Umbilical cord (tissue), 2 donors: ENCODE data around the gene ZBTB21. TPM values are rescaled to one million over a fixed set of nuclear protein-coding genes. Genes with fewer than 3 reads are reported as not detected.
A peak's percentile ranks its signal among the peaks of the same experiment; 100 is the strongest.

Experiments used
- DNase-seq: peaks from one replicate; pipeline ENCODE4 v3.0.0-alpha.2; 2015; ENCODE audit warnings: low spot score
- total RNA-seq: library from RNA; depleted of rRNA; stranded (reverse); fragments of >200 nt; gene quantifications from one replicate; pipeline ENCODE4 v1.2.3, GENCODE V29; 2014; ENCODE audit warnings: low replicate concordance; ENCODE audit not compliant: insufficient read depth

Gene ZBTB21
- total RNA-seq, 1 donor from 2014 or later, result 12.5 TPM

- DNase-seq, result peak; percentile 95
Observed at GRCh38 chr21:42039911-42040351, 29.8 kb upstream of the ZBTB21 start.

GRCh38 chr21:42039470-42039901 is 29.3 kb upstream of the ZBTB21 start:
- DNase-seq, result peak; percentile 36

- DNase-seq, result no peak
Observed at GRCh38 chr21:42038826-42039425, 28.8 kb upstream of the ZBTB21 start.

GRCh38 chr21:42038393-42038792 is 28.2 kb upstream of the ZBTB21 start:
- no peak for DNase-seq

- no peak for DNase-seq
Observed at GRCh38 chr21:42037943-42038342, 27.8 kb upstream of the ZBTB21 start.

- no peak for DNase-seq
Observed at GRCh38 chr21:42037516-42037915, 27.4 kb upstream of the ZBTB21 start.

- DNase-seq, result no peak
Observed at GRCh38 chr21:42036313-42036712, 26.2 kb upstream of the ZBTB21 start.

GRCh38 chr21:42032968-42033367 is 22.8 kb upstream of the ZBTB21 start:
- no peak for DNase-seq

GRCh38 chr21:42032266-42032665 is 22.1 kb upstream of the ZBTB21 start:
- no peak for DNase-seq

- no peak for DNase-seq
Observed at GRCh38 chr21:42031816-42032215, 21.7 kb upstream of the ZBTB21 start.

- DNase-seq, result no peak
Observed at GRCh38 chr21:42031241-42031640, 21.1 kb upstream of the ZBTB21 start.

- DNase-seq, result no peak
Observed at GRCh38 chr21:42030311-42030710, 20.2 kb upstream of the ZBTB21 start.

- DNase-seq, result peak; percentile 64
Observed at GRCh38 chr21:42028766-42029425, 18.7 kb upstream of the ZBTB21 start.

- peak; percentile 42 for DNase-seq
Observed at GRCh38 chr21:42027822-42028765, 17.9 kb upstream of the ZBTB21 start.

GRCh38 chr21:42027085-42027821 is 17.1 kb upstream of the ZBTB21 start:
- no peak for DNase-seq

GRCh38 chr21:42026082-42026435 is 15.9 kb upstream of the ZBTB21 start:
- DNase-seq, result peak; percentile 52

GRCh38 chr21:42025376-42026081 is 15.4 kb upstream of the ZBTB21 start:
- peak; percentile 67 for DNase-seq

- no peak for DNase-seq
Observed at GRCh38 chr21:42022906-42023305, 12.7 kb upstream of the ZBTB21 start.

GRCh38 chr21:42022091-42022430 is 11.9 kb upstream of the ZBTB21 start:
- no peak for DNase-seq

- no peak for DNase-seq
Observed at GRCh38 chr21:42021371-42022090, 11.4 kb upstream of the ZBTB21 start.
